Osteoblast (primary cell): Measurements from ENCODE around the gene COL13A1. TPM values are rescaled to one million over a fixed set of nuclear protein-coding genes. Genes with fewer than 3 reads are reported as not detected.

Source experiments
- DNase-seq: peaks from one replicate; pipeline ENCODE4 v3.0.0; 2011; ENCODE audit warnings: low spot score, mixed read lengths; ENCODE audit not compliant: insufficient read length; ENCODE audit errors: missing footprints
- H2AFZ ChIP-seq: 2 replicates; pipeline ENCODE4 v1.6.0; 2011; ENCODE audit warnings: mild to moderate bottlenecking, low read length
- H3K27ac ChIP-seq: 2 replicates; pipeline ENCODE4 v1.5.1; 2011; ENCODE audit warnings: mild to moderate bottlenecking, low read depth, low read length, moderate library complexity
- H3K27me3 ChIP-seq: 2 replicates; pipeline ENCODE4 v1.6.0; 2012; ENCODE audit warnings: mild to moderate bottlenecking, control low read depth, inconsistent platforms, low read length, moderate library complexity; ENCODE audit not compliant: insufficient read depth
- H3K36me3 ChIP-seq: 2 replicates; pipeline ENCODE4 v1.5.1; 2011; ENCODE audit warnings: mild to moderate bottlenecking, low read length, control low read depth, moderate library complexity; ENCODE audit not compliant: insufficient read depth
- H3K4me1 ChIP-seq: 2 replicates; pipeline ENCODE4 v1.5.1; 2011; ENCODE audit warnings: mild to moderate bottlenecking, low read length, control low read depth, moderate library complexity; ENCODE audit not compliant: insufficient read depth
- H3K4me2 ChIP-seq: 2 replicates; pipeline ENCODE4 v1.6.0; 2011; ENCODE audit warnings: mild to moderate bottlenecking, low read length; ENCODE audit not compliant: insufficient read depth
- H3K4me3 ChIP-seq: fragments of 200-600 bp; sonication (generic); 3 replicates; pipeline ENCODE4 v1.5.1; 2012; ENCODE audit warnings: mild to moderate bottlenecking, low read length, inconsistent platforms; ENCODE audit not compliant: insufficient read depth
- H3K79me2 ChIP-seq: 2 replicates; pipeline ENCODE4 v1.6.0; 2012; ENCODE audit warnings: mild to moderate bottlenecking, low read length, control low read depth, inconsistent platforms; ENCODE audit not compliant: insufficient read depth
- H3K9me3 ChIP-seq: 2 replicates; pipeline ENCODE4 v1.5.1; 2011; ENCODE audit warnings: low read depth, low read length, control low read depth
- H4K20me1 ChIP-seq: 2 replicates; pipeline ENCODE4 v1.6.0; 2012; ENCODE audit warnings: mild to moderate bottlenecking, low read length, control low read depth; ENCODE audit not compliant: insufficient read depth
- total RNA-seq: library from RNA; depleted of rRNA; stranded (reverse); fragments of >200 nt; gene quantifications from 2 replicates; pipeline ENCODE4 v1.2.3, GENCODE V29; 2012
- TF ChIP-seq, protein P1 (sequence below): IDR thresholded peaks from 2 replicates; pipeline ENCODE4 v1.5.1; 2011; ENCODE audit warnings: mild to moderate bottlenecking, low read depth, low read length, moderate library complexity; ENCODE audit errors: extremely low read depth

Gene COL13A1
- total RNA-seq, 1 donor, result 1.1 TPM

DNA sequence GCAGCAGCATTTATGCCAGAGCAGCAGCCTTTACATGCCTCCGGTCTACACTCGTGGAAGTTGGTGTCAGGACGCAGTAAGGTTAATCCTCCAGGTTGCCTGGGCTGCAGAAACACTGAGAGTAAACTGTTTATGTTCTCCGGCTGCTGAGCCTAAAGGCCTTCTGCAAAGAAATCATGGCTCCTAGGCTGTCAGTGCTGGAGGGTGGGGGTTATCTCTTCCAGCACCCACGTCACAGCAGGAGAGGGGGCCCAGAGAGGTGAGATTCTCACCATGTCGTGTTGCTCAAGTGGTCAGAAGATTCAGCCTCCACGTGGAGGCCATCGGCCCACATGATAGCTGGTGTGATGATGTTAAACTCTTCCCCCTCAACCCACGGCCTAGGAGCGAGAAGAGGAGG lies 41.2 kb downstream of the COL13A1 start:
- Histone ChIP-seq H2AFZ (no peak overlapping the region), H3K9me3 (no peaks in the 10 kb centered on the region), H4K20me1 (no peaks in the 10 kb centered on the region), H3K4me1 (peaks cover 50% of the 10 kb centered on the region), H3K27ac (no peak overlapping the region), H3K79me2 (no peaks in the 10 kb centered on the region), H3K4me2 (no peak overlapping the region), H3K36me3 (no peaks in the 10 kb centered on the region), H3K4me3 (no peak overlapping the region), H3K27me3 (no peaks in the 10 kb centered on the region)
- DNase-seq, result no peak
- TF ChIP-seq, protein P1, sequence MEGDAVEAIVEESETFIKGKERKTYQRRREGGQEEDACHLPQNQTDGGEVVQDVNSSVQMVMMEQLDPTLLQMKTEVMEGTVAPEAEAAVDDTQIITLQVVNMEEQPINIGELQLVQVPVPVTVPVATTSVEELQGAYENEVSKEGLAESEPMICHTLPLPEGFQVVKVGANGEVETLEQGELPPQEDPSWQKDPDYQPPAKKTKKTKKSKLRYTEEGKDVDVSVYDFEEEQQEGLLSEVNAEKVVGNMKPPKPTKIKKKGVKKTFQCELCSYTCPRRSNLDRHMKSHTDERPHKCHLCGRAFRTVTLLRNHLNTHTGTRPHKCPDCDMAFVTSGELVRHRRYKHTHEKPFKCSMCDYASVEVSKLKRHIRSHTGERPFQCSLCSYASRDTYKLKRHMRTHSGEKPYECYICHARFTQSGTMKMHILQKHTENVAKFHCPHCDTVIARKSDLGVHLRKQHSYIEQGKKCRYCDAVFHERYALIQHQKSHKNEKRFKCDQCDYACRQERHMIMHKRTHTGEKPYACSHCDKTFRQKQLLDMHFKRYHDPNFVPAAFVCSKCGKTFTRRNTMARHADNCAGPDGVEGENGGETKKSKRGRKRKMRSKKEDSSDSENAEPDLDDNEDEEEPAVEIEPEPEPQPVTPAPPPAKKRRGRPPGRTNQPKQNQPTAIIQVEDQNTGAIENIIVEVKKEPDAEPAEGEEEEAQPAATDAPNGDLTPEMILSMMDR, result no peak

DNA sequence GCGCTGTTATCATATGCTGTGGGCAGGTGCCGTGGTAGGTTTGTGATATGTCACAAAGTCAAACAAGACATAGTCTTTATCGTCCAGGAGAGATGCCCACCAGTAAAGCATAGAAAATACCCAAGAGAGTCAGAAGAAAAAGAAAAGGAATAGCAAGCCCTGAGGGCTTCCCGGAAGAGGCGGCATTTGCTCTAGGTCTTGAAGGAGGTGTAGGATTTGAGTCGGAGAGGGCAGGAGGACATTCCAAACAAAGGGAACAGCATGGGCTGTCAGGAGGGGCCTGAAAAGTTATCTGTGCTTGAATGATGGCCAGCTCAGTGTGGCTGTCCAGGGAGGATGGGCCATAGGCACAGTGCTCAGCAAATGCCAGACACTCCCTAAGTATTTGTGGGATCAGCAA lies 42.2 kb downstream of the COL13A1 start:
- Histone ChIP-seq H3K4me2 (no peak overlapping the region), H3K4me1 (peaks cover 47% of the 10 kb centered on the region)
- DNase-seq, result no peak

DNA sequence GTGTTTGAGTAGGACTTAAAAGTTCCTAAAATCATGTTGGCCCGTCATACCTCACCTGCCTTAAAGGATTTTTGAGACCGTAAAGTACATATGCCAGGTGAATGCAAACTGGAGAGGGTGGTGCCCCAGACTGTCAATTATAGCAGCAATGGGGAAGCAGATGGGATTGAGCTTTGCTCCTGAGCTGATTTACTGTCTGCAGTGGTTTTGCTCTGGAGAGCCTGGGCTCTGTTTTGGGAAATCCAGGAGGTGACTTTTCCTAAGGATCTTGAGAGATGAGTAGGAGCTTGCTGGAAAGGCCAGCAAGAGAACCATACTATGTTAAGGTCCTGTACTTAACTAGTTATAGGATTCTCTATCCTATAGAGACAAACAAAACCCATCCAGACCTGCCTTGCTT lies 43.0 kb downstream of the COL13A1 start:
- no peak overlapping the region for H3K4me3 ChIP-seq
- H3K9me3 ChIP-seq, result no peaks in the 10 kb centered on the region
- no peaks in the 10 kb centered on the region for H3K79me2 ChIP-seq
- no peak overlapping the region for H3K27ac ChIP-seq
- H2AFZ ChIP-seq, result no peak overlapping the region
- no peaks in the 10 kb centered on the region for H3K36me3 ChIP-seq
- no peaks in the 10 kb centered on the region for H4K20me1 ChIP-seq
- H3K4me2 ChIP-seq, result no peak overlapping the region
- peaks cover 39% of the 10 kb centered on the region for H3K4me1 ChIP-seq
- no peaks in the 10 kb centered on the region for H3K27me3 ChIP-seq
- TF ChIP-seq, protein P1, result no peak
- DNase-seq, result no peak

More for the DNA sequence above, 42.2 kb downstream of the COL13A1 start:
- Histone ChIP-seq H3K4me3 (no peak overlapping the region), H2AFZ (no peak overlapping the region), H3K9me3 (no peaks in the 10 kb centered on the region), H3K27ac (no peak overlapping the region), H3K79me2 (no peaks in the 10 kb centered on the region), H3K27me3 (no peaks in the 10 kb centered on the region), H3K36me3 (no peaks in the 10 kb centered on the region), H4K20me1 (no peaks in the 10 kb centered on the region)
- TF ChIP-seq, protein P1, result no peak

DNA sequence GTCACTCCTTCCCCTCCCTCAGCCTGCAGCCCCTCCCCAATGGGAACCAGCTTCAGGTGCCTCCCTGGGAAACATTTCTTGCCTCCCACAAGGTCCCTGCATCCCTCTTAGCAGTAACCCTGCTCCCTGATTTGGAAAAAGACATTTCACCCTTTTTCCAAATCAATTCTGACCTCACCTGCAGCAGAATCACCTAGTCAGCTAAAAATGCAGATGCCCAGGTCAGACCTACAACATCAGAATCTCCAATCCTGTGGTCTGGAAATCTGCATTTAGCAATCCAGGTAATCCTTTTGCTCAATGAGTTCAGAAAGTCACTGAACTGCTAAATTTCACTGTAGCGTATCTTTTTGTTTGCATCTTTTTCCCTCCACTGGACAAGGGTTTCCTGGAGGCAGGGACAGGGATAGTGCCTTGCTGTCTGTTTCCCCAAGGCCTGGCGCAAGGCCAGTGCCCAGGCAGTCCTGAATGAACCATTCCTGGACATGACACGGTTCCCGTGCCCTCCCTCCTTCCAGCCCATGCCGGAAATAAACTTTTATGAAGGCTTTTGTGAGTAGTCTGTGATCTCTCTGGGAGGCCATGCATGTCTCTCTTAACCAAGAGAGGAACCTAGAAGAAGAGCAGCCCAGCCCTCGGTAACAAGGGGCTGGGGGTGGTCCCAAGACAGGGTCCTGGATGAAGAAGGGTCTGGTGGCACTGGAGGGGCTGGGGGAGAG lies 44.0 kb downstream of the COL13A1 start:
- H3K27ac ChIP-seq, result peak overlapping the region; percentile 39
- H3K4me2 ChIP-seq, result peak overlapping the region; percentile 44
- H2AFZ ChIP-seq, result peak overlapping the region; percentile 77
- H4K20me1 ChIP-seq, result no peaks in the 10 kb centered on the region
- no peaks in the 10 kb centered on the region for H3K27me3 ChIP-seq
- TF ChIP-seq, protein P1, result no peak
- no peak overlapping the region for H3K4me3 ChIP-seq
- DNase-seq, result no peak
- peaks cover 29% of the 10 kb centered on the region for H3K4me1 ChIP-seq
- no peaks in the 10 kb centered on the region for H3K9me3 ChIP-seq
- H3K79me2 ChIP-seq, result no peaks in the 10 kb centered on the region
- H3K36me3 ChIP-seq, result no peaks in the 10 kb centered on the region
